Fibroblast of the conjunctiva (primary cell): ENCODE measurements around the gene ZNF575.
"Not testable (repeated sequence)": the region's sequence is repeated elsewhere in the genome, so short reads cannot be mapped to it uniquely, and the experiment has no call there.

Experiments
- DNase-seq: peaks from one replicate; pipeline ENCODE4 v3.0.0-alpha.2; 2010; ENCODE audit warnings: low read depth

ZNF575 gene

GRCh38 chr19:43510713-43511112 is 22.3 kb upstream of the ZNF575 start:
- no peak for DNase-seq

GRCh38 chr19:43511324-43511723 is 21.7 kb upstream of the ZNF575 start:
- no peak for DNase-seq

GRCh38 chr19:43512399-43512798 is 20.6 kb upstream of the ZNF575 start:
- not testable (repeated sequence) for DNase-seq

GRCh38 chr19:43518051-43518450 is 14.9 kb upstream of the ZNF575 start:
- DNase-seq: no peak

- DNase-seq: peak; percentile 83
Observed at GRCh38 chr19:43519436-43520088, 13.4 kb upstream of the ZNF575 start.

- DNase-seq: no peak
Observed at GRCh38 chr19:43522929-43523328, 10.1 kb upstream of the ZNF575 start.

GRCh38 chr19:43523696-43524095 is 9.3 kb upstream of the ZNF575 start:
- not testable (repeated sequence) for DNase-seq

GRCh38 chr19:43524922-43525835 is 7.8 kb upstream of the ZNF575 start:
- no peak for DNase-seq

GRCh38 chr19:43525836-43526771 is 6.9 kb upstream of the ZNF575 start:
- DNase-seq: no peak

- DNase-seq: no peak
Observed at GRCh38 chr19:43526884-43527859, 5.8 kb upstream of the ZNF575 start, which contains the start of gene ETHE1. Gene ETHE1, minus strand, starts transcription at chr19:43527201. Its CDS starts 24 bp downstream, at chr19:43527177.

GRCh38 chr19:43527860-43528622 is 4.9 kb upstream of the ZNF575 start:
- DNase-seq: no peak

- no peak for DNase-seq
Observed at GRCh38 chr19:43532571-43532961, 422 bp upstream of the ZNF575 start.

- DNase-seq: peak; percentile 100
Observed at GRCh38 chr19:43533546-43534304, 737 bp downstream of the ZNF575 start.

GRCh38 chr19:43534305-43534815 is 1.4 kb downstream of the ZNF575 start:
- DNase-seq: no peak

GRCh38 chr19:43534816-43535761 is 2.1 kb downstream of the ZNF575 start:
- DNase-seq: no peak

- DNase-seq: no peak
Observed at GRCh38 chr19:43538922-43539321, 5.9 kb downstream of the ZNF575 start.

GRCh38 chr19:43540381-43540780 is 7.4 kb downstream of the ZNF575 start:
- DNase-seq: no peak
